ENCODE results near the gene SLC5A10. TPM values are rescaled to one million over a fixed set of nuclear protein-coding genes. Genes with fewer than 3 reads are reported as not detected.
A peak's percentile ranks its signal among the peaks of the same experiment; 100 is the strongest.

Gene SLC5A10
- total RNA-seq, 6 experiments from 2014 or later = 0.07 to 0.14 TPM; not detected in 4

- WGBS (ENCODE audit: insufficient coverage, low coverage, low lambda C conversion rate, missing lambda C conversion rate) = 67% methylated on average over 9 of the region's 9 CpGs
- no peaks in the 10 kb centered on the region for H3K9me3 ChIP-seq
- intact Hi-C loops (cut with DNase I) = no loop called here
- no peaks in the 10 kb centered on the region for H3K36me3 ChIP-seq
- DNase-seq = peak in 1 of 3 donors; percentile 18
- H3K27ac ChIP-seq = no peak overlapping the region
- H3K27me3 ChIP-seq = no peaks in the 10 kb centered on the region
- no peak overlapping the region for H3K4me3 ChIP-seq
- ATAC-seq = no peak
- H3K4me1 ChIP-seq = no peaks in the 10 kb centered on the region
- TF ChIP-seq CTCF (IDR thresholded peaks at IDR 0.05) (no peak), POLR2A (IDR thresholded peaks at IDR 0.05) (no peak)
Measured at GRCh38 chr17:18964018-18964351, 12.0 kb downstream of the SLC5A10 start.

DNA sequence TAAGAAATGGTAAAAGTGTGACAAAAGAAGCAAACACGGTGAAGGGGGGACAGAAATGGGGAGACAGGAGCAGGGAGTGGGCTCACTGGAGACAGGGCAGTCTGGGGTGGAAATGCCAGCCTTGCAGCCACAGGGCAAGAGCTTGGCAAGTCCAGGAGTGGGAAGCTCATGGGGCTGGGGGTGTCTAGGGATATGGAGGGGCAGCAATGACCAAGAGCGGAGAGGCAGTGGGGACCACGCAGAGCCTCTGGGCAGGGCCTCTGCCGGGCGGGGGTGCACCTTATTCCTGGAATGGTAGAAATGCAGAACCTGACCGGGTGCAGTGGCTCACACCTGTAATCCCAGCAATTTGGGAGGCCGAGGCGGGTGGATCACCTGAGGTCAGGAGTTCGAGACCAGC is 12.6 kb downstream of the SLC5A10 start:
- Histone ChIP-seq H3K9me3 (no peaks in the 10 kb centered on the region), H3K36me3 (no peaks in the 10 kb centered on the region), H3K27me3 (no peaks in the 10 kb centered on the region), H3K4me3 (no peak overlapping the region), H3K27ac (no peak overlapping the region), H3K4me1 (no peaks in the 10 kb centered on the region)
- WGBS (ENCODE audit: insufficient coverage, low coverage, low lambda C conversion rate, missing lambda C conversion rate) = 82% methylated on average over 8 of the region's 9 CpGs
- no peak for ATAC-seq
- TF ChIP-seq CTCF (IDR thresholded peaks at IDR 0.05) (no peak), POLR2A (IDR thresholded peaks at IDR 0.05) (no peak)
- intact Hi-C loops (cut with DNase I) = no loop called here
- DNase-seq = peak in 1 of 3 donors; percentile 11

DNA sequence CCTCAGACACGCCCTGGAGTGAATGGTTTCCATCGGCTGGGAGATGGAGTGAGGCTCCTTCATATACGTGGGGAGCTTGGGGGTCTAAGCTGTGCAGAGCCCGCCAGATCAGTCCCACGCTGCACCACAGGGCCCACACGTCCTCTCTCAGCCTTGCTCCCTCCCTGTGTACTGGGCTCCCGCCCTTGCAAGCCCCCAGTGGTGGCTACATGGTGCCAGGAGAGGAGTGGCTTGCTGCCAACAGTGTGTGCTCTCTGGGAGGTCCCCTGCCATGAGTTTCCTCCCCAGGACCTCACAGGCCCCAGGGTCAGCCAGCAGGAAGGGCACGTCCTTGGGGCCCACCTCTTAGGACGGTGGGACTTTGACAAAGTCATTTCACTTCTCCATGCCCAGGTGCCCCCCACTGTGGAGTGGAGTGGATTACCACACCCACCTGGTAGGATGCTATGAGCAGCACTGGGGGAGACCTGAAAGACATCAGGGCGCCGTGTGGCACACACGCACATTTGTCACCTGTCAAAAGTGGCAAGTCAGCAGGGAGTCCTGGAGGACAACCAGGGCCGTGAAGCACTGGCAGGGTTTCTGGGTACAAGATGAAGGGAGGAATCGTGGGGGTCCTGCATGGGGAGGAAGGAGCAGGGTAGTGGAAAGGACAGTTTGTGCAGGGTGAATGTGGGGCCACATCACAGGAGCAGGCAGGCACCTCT is 13.7 kb downstream of the SLC5A10 start:
- ATAC-seq (no peak), DNase-seq (peak; percentile 13 to 45 (median 41))
- 59% methylated on average over 4 of the region's 14 CpGs for WGBS (ENCODE audit: insufficient coverage, low coverage, low lambda C conversion rate, missing lambda C conversion rate)
- TF ChIP-seq POLR2A (IDR thresholded peaks at IDR 0.05) (no peak), CTCF (IDR thresholded peaks at IDR 0.05) (no peak)
- intact Hi-C loops (cut with DNase I) = no loop called here
- no peaks in the 10 kb centered on the region for H3K4me1 ChIP-seq
- H3K4me3 ChIP-seq = no peak overlapping the region
- H3K27ac ChIP-seq = no peak overlapping the region
- no peaks in the 10 kb centered on the region for H3K9me3 ChIP-seq
- H3K27me3 ChIP-seq = no peaks in the 10 kb centered on the region
- peaks cover 0 to 4% (median under 1%) of the 10 kb centered on the region in 4 donors for H3K36me3 ChIP-seq

DNA sequence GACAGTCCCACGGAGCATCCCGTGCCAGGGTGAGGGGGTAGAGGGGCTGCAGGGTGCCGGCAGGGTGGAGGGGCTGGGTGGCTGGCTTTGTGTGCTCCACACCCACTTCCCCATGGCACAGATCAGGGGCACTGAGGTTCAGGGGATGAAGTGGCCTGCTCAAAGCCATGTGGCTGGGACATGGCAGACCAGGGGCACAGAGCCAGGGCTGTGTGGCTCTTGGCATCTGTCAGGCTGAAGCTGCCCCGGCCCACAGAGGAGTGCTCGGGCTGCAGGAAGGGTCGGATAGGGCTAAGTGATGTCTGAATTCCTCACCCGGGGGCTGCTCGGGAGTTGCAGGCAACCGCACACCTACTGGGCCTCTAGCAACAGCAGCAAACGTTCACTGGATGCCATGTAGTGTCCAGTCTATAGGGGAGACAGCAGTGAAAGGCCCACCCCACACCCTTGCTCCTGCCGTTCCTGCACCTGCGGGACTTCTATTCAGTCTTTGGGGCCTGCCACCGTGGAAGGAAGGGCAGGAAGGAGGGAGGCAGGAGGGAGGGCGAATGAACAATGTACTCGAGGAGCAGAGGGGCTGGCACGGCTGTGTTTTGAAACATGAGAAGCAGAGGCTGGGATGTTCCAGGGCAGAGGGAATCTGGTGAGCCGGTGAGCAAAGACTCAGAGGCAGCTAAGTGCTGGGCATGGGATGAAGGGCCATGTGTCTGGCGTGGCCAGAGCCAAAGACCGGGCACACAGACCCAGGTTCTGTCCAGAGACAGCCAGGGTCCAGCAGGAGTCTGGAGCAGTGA is 15.1 kb downstream of the SLC5A10 start:
- Histone ChIP-seq H3K27me3 (no peaks in the 10 kb centered on the region), H3K36me3 (peaks cover 0 to 10% (median 3%) of the 10 kb centered on the region in 4 donors), H3K27ac (no peak overlapping the region), H3K9me3 (no peaks in the 10 kb centered on the region), H3K4me3 (no peak overlapping the region), H3K4me1 (no peaks in the 10 kb centered on the region)
- peak in 1 of 3 donors; percentile 69 for DNase-seq
- WGBS (ENCODE audit: insufficient coverage, low coverage, low lambda C conversion rate, missing lambda C conversion rate) = 43% methylated on average over 11 of the region's 19 CpGs
- ATAC-seq = peak; percentile 37 to 68 (median 66)
- TF ChIP-seq POLR2A (IDR thresholded peaks at IDR 0.05) (no peak), CTCF (IDR thresholded peaks at IDR 0.05) (no peak)
- intact Hi-C loops (cut with DNase I) = no loop called here
